ENCODE measurements around the gene TAF6.

- TF ChIP-seq EZH2 (IDR thresholded peaks at IDR 0.05; ENCODE audit: insufficient read depth, poor library complexity, severe bottlenecking): no peak
- TF ChIP-seq EZH2phosphoT487 (IDR thresholded peaks at IDR 0.05; ENCODE audit: insufficient read depth, low read depth): no peak
Observed at GRCh38 chr7:100075418-100075817, 43.7 kb downstream of the TAF6 start.
